GM12878 (cell line): ENCODE data around the gene CDC42EP3. TPM values are rescaled to one million over a fixed set of nuclear protein-coding genes. Genes with fewer than 3 reads are reported as not detected.

Experiments used
- BCL11A ChIP-seq: IDR thresholded peaks from 2 replicates; pipeline ENCODE4 v1.6.1; 2011; ENCODE audit warnings: low read depth, low read length
- BCL3 ChIP-seq: IDR thresholded peaks from 2 replicates; pipeline ENCODE4 v1.6.1; 2011; ENCODE audit warnings: borderline replicate concordance, low read depth, mild to moderate bottlenecking, moderate library complexity, low read length; ENCODE audit not compliant: insufficient read depth, poor library complexity, severe bottlenecking
- DPF2 ChIP-seq: fragments of 450-650 bp; IDR thresholded peaks from 2 replicates; pipeline ENCODE4 v1.6.1; 2017; ENCODE audit warnings: mild to moderate bottlenecking
- EP300 ChIP-seq, 2 experiments: fragments of 150-350 bp in 1 of 2; IDR thresholded peaks; 2 replicates each; pipeline ENCODE4 v1.6.1; 2011 to 2012; ENCODE audit warnings: low read depth in 2 of 2, low read length in 2 of 2, borderline replicate concordance in 1 of 2, improper control_type of control experiment in 1 of 2, inconsistent platforms in 1 of 2; ENCODE audit not compliant: control insufficient read depth in 1 of 2
- GABPA ChIP-seq: IDR thresholded peaks from 2 replicates; pipeline ENCODE4 v1.6.1; 2014; ENCODE audit warnings: antibody characterized with exemption, low read depth, mild to moderate bottlenecking, inconsistent platforms
- IKZF1 ChIP-seq: fragments of 450-650 bp; conservative IDR thresholded peaks from 2 replicates; pipeline ENCODE4 v1.6.1; 2017; ENCODE audit warnings: antibody characterized with exemption, mild to moderate bottlenecking
- IKZF2 ChIP-seq, 2 experiments: fragments of 450-650 bp; IDR thresholded peaks; 2 replicates each; pipeline ENCODE4 v1.6.1; 2017; ENCODE audit warnings: mild to moderate bottlenecking in 2 of 2, moderate library complexity in 2 of 2
- KDM1A ChIP-seq: fragments of 200-600 bp; sonication (generic); IDR thresholded peaks from 2 replicates; pipeline ENCODE4 v1.6.1; 2016; ENCODE audit warnings: borderline replicate concordance
- LARP7 ChIP-seq: fragments of 450-650 bp; IDR thresholded peaks from 2 replicates; pipeline ENCODE4 v1.6.1; 2017; ENCODE audit warnings: mild to moderate bottlenecking
- MEF2A ChIP-seq: IDR thresholded peaks from 2 replicates; pipeline ENCODE4 v1.6.1; 2011; ENCODE audit warnings: low read depth, mild to moderate bottlenecking, low read length, moderate library complexity; ENCODE audit not compliant: insufficient read depth
- MXI1 ChIP-seq: fragments of 150-350 bp; IDR thresholded peaks from 2 replicates; pipeline ENCODE4 v1.6.1; 2011; ENCODE audit warnings: low read depth, mild to moderate bottlenecking, inconsistent platforms, low read length, improper control_type of control experiment
- MYB ChIP-seq: fragments of 150-350 bp; IDR thresholded peaks from 2 replicates; pipeline ENCODE4 v1.6.1; 2014; ENCODE audit warnings: mild to moderate bottlenecking, low read depth, low read length, borderline replicate concordance
- NBN ChIP-seq: fragments of 450-650 bp; IDR thresholded peaks from 2 replicates; pipeline ENCODE4 v1.6.1; 2016
- POLR2AphosphoS2 ChIP-seq: IDR thresholded peaks from 2 replicates; pipeline ENCODE4 v1.6.1; 2011; ENCODE audit warnings: low read depth, mild to moderate bottlenecking, low read length, improper control_type of control experiment, moderate library complexity
- POU2F2 ChIP-seq: IDR thresholded peaks from 3 replicates; pipeline ENCODE4 v1.6.1; 2011; ENCODE audit warnings: low read depth, mild to moderate bottlenecking, low read length, borderline replicate concordance
- RBBP5 ChIP-seq: fragments of 200-600 bp; sonication (generic); conservative IDR thresholded peaks from 2 replicates; pipeline ENCODE4 v1.6.1; 2016
- SIN3A ChIP-seq: IDR thresholded peaks from 2 replicates; pipeline ENCODE4 v1.6.1; 2012; ENCODE audit warnings: low read depth, low read length, improper control_type of control experiment
- SKIL ChIP-seq: fragments of 450-650 bp; IDR thresholded peaks from 2 replicates; pipeline ENCODE4 v1.6.1; 2017; ENCODE audit warnings: mild to moderate bottlenecking, low read depth, inconsistent platforms; ENCODE audit not compliant: poor library complexity, severe bottlenecking
- TARDBP ChIP-seq: IDR thresholded peaks from 2 replicates; pipeline ENCODE4 v1.6.1; 2016; ENCODE audit warnings: borderline replicate concordance
- TCF12 ChIP-seq: IDR thresholded peaks from 2 replicates; pipeline ENCODE4 v1.6.1; 2011; ENCODE audit warnings: low read depth, mild to moderate bottlenecking, low read length
- ZNF217 ChIP-seq: fragments of 450-650 bp; IDR thresholded peaks from 2 replicates; pipeline ENCODE4 v1.6.1; 2017; ENCODE audit warnings: antibody characterized with exemption, mild to moderate bottlenecking
- polyA plus RNA-seq, 11 experiments: library from polyadenylated mRNA; depleted of rRNA in 4 of 11; unstranded in 6 of 11; stranded (reverse) in 5 of 11; fragments of >200 nt; fragmentation: Nextera tagmentation in 4 of 11; fragmentation: Illumina TruSeq in 1 of 11; extraction: Ambion mirVana in 4 of 11; extraction: Trizol in 1 of 11; gene quantifications; 1 replicate in 1 of 11; 2 replicates in 10 of 11; pipeline versions ENCODE4 v1.2.1 to v1.2.3, GENCODE V29; 2011 to 2016; ENCODE audit warnings: inconsistent platforms in 2 of 11, missing spikeins in 2 of 11, low read depth in 1 of 11
- total RNA-seq, 4 experiments: library from RNA; depleted of rRNA in 3 of 4; stranded (reverse); fragments of >200 nt in 3 of 4; fragmentation: Illumina TruSeq in 1 of 4; extraction: Trizol in 1 of 4; gene quantifications; 2 replicates each; pipeline versions ENCODE4 v1.2.1 to v1.2.3, GENCODE V29; 2013 to 2021
- TF ChIP-seq, protein P1 (sequence below): fragments of 450-650 bp; IDR thresholded peaks from 2 replicates; pipeline ENCODE4 v1.6.1; 2018; ENCODE audit warnings: borderline replicate concordance, mild to moderate bottlenecking; ENCODE audit not compliant: partially characterized antibody
- TF ChIP-seq, protein P2 (sequence below): fragments of 450-650 bp; IDR thresholded peaks from 2 replicates; pipeline ENCODE4 v1.6.1; 2016; ENCODE audit warnings: mild to moderate bottlenecking

The CDC42EP3 gene
- total and polyA plus RNA-seq, 10 of the 15 experiments (the other 5 are each of a cell fraction or from before 2014, with no cell fraction given) = 11.8 to 86.9 (median 52.9) TPM

GRCh38 chr2:37625796-37626571 lies 45.5 kb downstream of the CDC42EP3 start (continued):
- no peak for TF ChIP-seq GABPA
- 0 out of 4 replicates have a peak, but pooled peaks of 1 of the 2 experiments have one; percentile 14 for TF ChIP-seq EP300 (IDR thresholded peaks at IDR 0.05; ENCODE audit: borderline replicate concordance in 1 of 2, control insufficient read depth in 1 of 2, low read depth in 2 of 2, low read length in 2 of 2)
- TF ChIP-seq BCL3 = peak; percentile 77
- TF ChIP-seq TARDBP = no peak
- TF ChIP-seq SIN3A = peak; percentile 50; the same call in 1 of the 2 replicates
- TF ChIP-seq RBBP5 = no peak
- TF ChIP-seq MYB = no peak
- 0 out of 2 replicates have a peak, but pooled peaks have one; percentile 31 for TF ChIP-seq POLR2AphosphoS2
- no peak for TF ChIP-seq MXI1
- TF ChIP-seq, protein P1, sequence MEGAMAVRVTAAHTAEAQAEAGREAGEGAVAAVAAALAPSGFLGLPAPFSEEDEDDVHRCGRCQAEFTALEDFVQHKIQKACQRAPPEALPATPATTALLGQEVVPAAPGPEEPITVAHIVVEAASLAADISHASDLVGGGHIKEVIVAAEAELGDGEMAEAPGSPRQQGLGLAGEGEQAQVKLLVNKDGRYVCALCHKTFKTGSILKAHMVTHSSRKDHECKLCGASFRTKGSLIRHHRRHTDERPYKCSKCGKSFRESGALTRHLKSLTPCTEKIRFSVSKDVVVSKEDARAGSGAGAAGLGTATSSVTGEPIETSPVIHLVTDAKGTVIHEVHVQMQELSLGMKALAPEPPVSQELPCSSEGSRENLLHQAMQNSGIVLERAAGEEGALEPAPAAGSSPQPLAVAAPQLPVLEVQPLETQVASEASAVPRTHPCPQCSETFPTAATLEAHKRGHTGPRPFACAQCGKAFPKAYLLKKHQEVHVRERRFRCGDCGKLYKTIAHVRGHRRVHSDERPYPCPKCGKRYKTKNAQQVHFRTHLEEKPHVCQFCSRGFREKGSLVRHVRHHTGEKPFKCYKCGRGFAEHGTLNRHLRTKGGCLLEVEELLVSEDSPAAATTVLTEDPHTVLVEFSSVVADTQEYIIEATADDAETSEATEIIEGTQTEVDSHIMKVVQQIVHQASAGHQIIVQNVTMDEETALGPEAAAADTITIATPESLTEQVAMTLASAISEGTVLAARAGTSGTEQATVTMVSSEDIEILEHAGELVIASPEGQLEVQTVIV = no peak
- TF ChIP-seq TCF12 = peak; percentile 56; the same call in 1 of the 2 replicates
- TF ChIP-seq IKZF2 (IDR thresholded peaks at IDR 0.05) = peak; percentile 34 to 39; a peak in 2 of 4 replicates
- peak; percentile 42; the same call in 1 of the 3 replicates for TF ChIP-seq POU2F2
- TF ChIP-seq, protein P2, sequence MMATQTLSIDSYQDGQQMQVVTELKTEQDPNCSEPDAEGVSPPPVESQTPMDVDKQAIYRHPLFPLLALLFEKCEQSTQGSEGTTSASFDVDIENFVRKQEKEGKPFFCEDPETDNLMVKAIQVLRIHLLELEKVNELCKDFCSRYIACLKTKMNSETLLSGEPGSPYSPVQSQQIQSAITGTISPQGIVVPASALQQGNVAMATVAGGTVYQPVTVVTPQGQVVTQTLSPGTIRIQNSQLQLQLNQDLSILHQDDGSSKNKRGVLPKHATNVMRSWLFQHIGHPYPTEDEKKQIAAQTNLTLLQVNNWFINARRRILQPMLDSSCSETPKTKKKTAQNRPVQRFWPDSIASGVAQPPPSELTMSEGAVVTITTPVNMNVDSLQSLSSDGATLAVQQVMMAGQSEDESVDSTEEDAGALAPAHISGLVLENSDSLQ = 0 out of 2 replicates have a peak, but pooled peaks have one; percentile 10
- TF ChIP-seq ZNF217 = peak; percentile 20; the same call in 1 of the 2 replicates
- no peak for TF ChIP-seq SKIL
- TF ChIP-seq BCL11A = peak; percentile 21; the same call in 1 of the 2 replicates
- TF ChIP-seq LARP7 = 0 out of 2 replicates have a peak, but pooled peaks have one; percentile 26
- TF ChIP-seq IKZF1 = peak; percentile 45
- 0 out of 2 replicates have a peak, but pooled peaks have one; percentile 32 for TF ChIP-seq DPF2
- no peak for TF ChIP-seq NBN
- no peak for TF ChIP-seq KDM1A
- TF ChIP-seq MEF2A = no peak
